ENCODE data around the gene SURF4. TPM values are rescaled to one million over a fixed set of nuclear protein-coding genes. Genes with fewer than 3 reads are reported as not detected.

Gene SURF4
- total and polyA plus RNA-seq, 2 of the 13 experiments (the other 11 are each of a cell fraction or from before 2014, with no cell fraction given) = 220 to 265 TPM

DNA sequence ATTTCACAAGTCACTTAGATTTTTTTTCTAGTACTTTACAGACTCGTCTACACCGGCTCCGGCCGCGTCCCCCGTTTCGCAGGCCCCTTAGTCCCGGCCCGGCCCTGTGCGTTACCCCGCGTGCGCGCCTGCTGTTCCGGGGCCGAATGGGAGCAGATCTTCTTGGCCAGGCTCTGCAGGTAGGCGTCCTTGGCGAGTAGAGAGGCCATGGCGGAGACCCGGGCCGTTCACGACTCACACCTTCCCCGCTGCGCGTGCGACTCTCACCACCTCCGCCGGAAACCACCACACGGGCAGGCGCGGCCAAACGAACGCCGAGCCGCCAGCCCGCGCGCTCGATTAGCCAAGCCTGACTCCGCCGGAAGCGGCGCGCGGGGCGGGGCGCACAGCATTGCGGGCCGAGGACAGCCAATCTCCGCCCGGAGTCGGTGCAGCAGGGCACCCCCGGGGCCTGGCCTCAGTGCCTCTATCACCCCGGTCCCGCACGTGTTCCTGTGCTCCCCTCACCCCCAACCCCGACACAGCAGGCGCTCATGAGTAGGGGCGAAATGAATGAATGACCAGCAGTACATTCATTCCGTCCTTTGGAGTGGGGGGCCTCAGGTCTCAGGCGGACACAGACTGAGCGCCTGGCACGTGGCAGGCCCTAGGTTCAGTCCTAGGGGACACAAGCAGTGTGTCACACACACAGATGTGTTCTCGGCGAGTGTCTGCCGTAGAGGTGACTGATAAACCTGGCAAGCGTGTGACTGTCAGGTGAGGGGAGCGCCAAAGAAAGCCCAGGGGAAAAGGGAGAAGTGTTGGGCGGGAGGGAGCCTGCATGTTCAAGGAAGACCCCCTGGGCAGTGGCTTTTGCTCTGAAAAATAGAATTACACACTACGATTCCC lies 39.7 kb downstream of the SURF4 start, which contains the start of gene SURF6 (continued):
- TF ChIP-seq, protein P1, sequence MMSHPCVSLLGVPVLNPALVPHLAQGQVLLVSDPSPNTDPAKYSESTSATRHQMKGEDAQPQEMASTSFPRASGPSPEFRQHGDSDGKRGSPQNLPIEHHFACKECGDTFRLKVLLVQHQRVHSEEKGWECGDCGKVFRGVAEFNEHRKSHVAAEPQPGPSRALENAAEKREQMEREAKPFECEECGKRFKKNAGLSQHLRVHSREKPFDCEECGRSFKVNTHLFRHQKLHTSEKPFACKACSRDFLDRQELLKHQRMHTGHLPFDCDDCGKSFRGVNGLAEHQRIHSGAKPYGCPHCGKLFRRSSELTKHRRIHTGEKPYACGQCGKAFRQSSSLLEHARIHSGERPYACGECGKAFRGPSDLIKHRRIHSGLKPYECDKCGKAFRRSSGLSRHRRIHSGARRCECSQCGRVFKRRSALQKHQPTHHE (CRISPR knock-in tag; IDR thresholded peaks at IDR 0.05; ENCODE audit: borderline replicate concordance) = peak; percentile 48; the same call in 1 of the 2 replicates
- TF ChIP-seq ETV6 (CRISPR knock-in tag; conservative IDR thresholded peaks at IDR 0.05) (peak; percentile 93), ZNF230 (CRISPR knock-in tag; IDR thresholded peaks at IDR 0.05) (peak; percentile 87), ZNF768 (CRISPR knock-in tag; IDR thresholded peaks at IDR 0.05) (peak; percentile 84; the same call in 1 of the 2 replicates), SMARCC2 (IDR thresholded peaks at IDR 0.05) (no peak), SMAD3 (CRISPR knock-in tag; IDR thresholded peaks at IDR 0.05) (peak; percentile 92), ATRX (CRISPR knock-in tag; IDR thresholded peaks at IDR 0.05; ENCODE audit: borderline replicate concordance) (no peak), ZNF777 (CRISPR knock-in tag; IDR thresholded peaks at IDR 0.05) (peak; percentile 54), ZNF17 (CRISPR knock-in tag; IDR thresholded peaks at IDR 0.05) (0 out of 2 replicates have a peak, but pooled peaks have one; percentile 24), ZBTB1 (CRISPR knock-in tag; IDR thresholded peaks at IDR 0.05; ENCODE audit: borderline replicate concordance) (no peak), ZFP90 (CRISPR knock-in tag; IDR thresholded peaks at IDR 0.05; ENCODE audit: borderline replicate concordance) (no peak; the same call in 1 of the 2 replicates), ZNF12 (CRISPR knock-in tag; IDR thresholded peaks at IDR 0.05) (peak; percentile 71), ZNF264 (CRISPR knock-in tag; IDR thresholded peaks at IDR 0.05) (peak; percentile 79), GABPA (IDR thresholded peaks at IDR 0.05; ENCODE audit: low read depth, low read length) (peak; percentile 93), GABPA (CRISPR knock-in tag; IDR thresholded peaks at IDR 0.05; ENCODE audit: low read depth) (peak; percentile 92), ZNF33A (CRISPR knock-in tag; IDR thresholded peaks at IDR 0.05; ENCODE audit: borderline replicate concordance) (no peak), ZNF572 (CRISPR knock-in tag; IDR thresholded peaks at IDR 0.05) (peak; percentile 94), STAG1 (CRISPR knock-in tag; IDR thresholded peaks at IDR 0.05) (no peak)
- TF ChIP-seq, protein P2, sequence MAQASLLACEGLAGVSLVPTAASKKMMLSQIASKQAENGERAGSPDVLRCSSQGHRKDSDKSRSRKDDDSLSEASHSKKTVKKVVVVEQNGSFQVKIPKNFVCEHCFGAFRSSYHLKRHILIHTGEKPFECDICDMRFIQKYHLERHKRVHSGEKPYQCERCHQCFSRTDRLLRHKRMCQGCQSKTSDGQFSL (CRISPR knock-in tag; IDR thresholded peaks at IDR 0.05) = peak; percentile 40; the same call in 1 of the 2 replicates
- TF ChIP-seq, protein P3, sequence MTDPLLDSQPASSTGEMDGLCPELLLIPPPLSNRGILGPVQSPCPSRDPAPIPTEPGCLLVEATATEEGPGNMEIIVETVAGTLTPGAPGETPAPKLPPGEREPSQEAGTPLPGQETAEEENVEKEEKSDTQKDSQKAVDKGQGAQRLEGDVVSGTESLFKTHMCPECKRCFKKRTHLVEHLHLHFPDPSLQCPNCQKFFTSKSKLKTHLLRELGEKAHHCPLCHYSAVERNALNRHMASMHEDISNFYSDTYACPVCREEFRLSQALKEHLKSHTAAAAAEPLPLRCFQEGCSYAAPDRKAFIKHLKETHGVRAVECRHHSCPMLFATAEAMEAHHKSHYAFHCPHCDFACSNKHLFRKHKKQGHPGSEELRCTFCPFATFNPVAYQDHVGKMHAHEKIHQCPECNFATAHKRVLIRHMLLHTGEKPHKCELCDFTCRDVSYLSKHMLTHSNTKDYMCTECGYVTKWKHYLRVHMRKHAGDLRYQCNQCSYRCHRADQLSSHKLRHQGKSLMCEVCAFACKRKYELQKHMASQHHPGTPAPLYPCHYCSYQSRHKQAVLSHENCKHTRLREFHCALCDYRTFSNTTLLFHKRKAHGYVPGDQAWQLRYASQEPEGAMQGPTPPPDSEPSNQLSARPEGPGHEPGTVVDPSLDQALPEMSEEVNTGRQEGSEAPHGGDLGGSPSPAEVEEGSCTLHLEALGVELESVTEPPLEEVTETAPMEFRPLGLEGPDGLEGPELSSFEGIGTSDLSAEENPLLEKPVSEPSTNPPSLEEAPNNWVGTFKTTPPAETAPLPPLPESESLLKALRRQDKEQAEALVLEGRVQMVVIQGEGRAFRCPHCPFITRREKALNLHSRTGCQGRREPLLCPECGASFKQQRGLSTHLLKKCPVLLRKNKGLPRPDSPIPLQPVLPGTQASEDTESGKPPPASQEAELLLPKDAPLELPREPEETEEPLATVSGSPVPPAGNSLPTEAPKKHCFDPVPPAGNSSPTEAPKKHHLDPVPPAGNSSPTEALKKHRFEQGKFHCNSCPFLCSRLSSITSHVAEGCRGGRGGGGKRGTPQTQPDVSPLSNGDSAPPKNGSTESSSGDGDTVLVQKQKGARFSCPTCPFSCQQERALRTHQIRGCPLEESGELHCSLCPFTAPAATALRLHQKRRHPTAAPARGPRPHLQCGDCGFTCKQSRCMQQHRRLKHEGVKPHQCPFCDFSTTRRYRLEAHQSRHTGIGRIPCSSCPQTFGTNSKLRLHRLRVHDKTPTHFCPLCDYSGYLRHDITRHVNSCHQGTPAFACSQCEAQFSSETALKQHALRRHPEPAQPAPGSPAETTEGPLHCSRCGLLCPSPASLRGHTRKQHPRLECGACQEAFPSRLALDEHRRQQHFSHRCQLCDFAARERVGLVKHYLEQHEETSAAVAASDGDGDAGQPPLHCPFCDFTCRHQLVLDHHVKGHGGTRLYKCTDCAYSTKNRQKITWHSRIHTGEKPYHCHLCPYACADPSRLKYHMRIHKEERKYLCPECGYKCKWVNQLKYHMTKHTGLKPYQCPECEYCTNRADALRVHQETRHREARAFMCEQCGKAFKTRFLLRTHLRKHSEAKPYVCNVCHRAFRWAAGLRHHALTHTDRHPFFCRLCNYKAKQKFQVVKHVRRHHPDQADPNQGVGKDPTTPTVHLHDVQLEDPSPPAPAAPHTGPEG (CRISPR knock-in tag; IDR thresholded peaks at IDR 0.05) = peak; percentile 81; the same call in 1 of the 2 replicates
- TF ChIP-seq, protein P4, sequence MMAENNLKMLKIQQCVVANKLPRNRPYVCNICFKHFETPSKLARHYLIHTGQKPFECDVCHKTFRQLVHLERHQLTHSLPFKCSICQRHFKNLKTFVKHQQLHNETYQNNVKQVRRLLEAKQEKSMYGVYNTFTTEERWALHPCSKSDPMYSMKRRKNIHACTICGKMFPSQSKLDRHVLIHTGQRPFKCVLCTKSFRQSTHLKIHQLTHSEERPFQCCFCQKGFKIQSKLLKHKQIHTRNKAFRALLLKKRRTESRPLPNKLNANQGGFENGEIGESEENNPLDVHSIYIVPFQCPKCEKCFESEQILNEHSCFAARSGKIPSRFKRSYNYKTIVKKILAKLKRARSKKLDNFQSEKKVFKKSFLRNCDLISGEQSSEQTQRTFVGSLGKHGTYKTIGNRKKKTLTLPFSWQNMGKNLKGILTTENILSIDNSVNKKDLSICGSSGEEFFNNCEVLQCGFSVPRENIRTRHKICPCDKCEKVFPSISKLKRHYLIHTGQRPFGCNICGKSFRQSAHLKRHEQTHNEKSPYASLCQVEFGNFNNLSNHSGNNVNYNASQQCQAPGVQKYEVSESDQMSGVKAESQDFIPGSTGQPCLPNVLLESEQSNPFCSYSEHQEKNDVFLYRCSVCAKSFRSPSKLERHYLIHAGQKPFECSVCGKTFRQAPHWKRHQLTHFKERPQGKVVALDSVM (CRISPR knock-in tag; IDR thresholded peaks at IDR 0.05) = peak; percentile 51; the same call in 1 of the 2 replicates
